ENCODE measurements around the gene USP35. TPM values are rescaled to one million over a fixed set of nuclear protein-coding genes. Genes with fewer than 3 reads are reported as not detected.

Gene USP35
- total RNA-seq, 1 experiment from 2014 or later, result 11.3 TPM

- ChIA-PET POLR2A (interaction anchor here (1.0 kb wide), 1 partner anchor 13 kb away, joined by 3 read pairs; no protein-coding TSS in a partner anchor), CTCF (no interaction called here)
- intact Hi-C loops (cut with micrococcal nuclease; ENCODE audit: unreplicated experiment), result no loop called here
- H3K36me3 Mint-ChIP-seq (ENCODE audit: insufficient read depth, unreplicated experiment), result no peaks in the 10 kb centered on the region
- H3K27me3 ChIP-seq (replicated peaks; ENCODE audit: control insufficient read depth, insufficient read depth, low read length), result no peaks in the 10 kb centered on the region
- no peak for TF ChIP-seq CTCF (IDR thresholded peaks at IDR 0.05; ENCODE audit: insufficient read depth in 1 of 2, low read depth in 1 of 2, low read length in 1 of 2, severe bottlenecking in 1 of 2, unreplicated experiment in 1 of 2)
- DNase-seq, result no peak
- H3K9me3 ChIP-seq, result no peaks in the 10 kb centered on the region
- BruUV-seq (replicated peaks), result no TSS peak
- H3K4me1 ChIP-seq, result peaks cover 19% of the 10 kb centered on the region
- H3K9me3 Mint-ChIP-seq (ENCODE audit: unreplicated experiment), result no peaks in the 10 kb centered on the region
- H3K4me3 ChIP-seq (ENCODE audit: low read depth, low read length), result no peak overlapping the region
- H3K4me3 Mint-ChIP-seq (ENCODE audit: unreplicated experiment), result no peak overlapping the region
- H3K27me3 Mint-ChIP-seq (ENCODE audit: insufficient read depth, unreplicated experiment), result no peaks in the 10 kb centered on the region
- H3K4me1 Mint-ChIP-seq (ENCODE audit: low read depth, unreplicated experiment), result peaks cover 16% of the 10 kb centered on the region
- H3K36me3 ChIP-seq (ENCODE audit: control insufficient read depth, insufficient read depth, low read length), result no peaks in the 10 kb centered on the region
- no peak overlapping the region for H3K27ac Mint-ChIP-seq (ENCODE audit: unreplicated experiment)
Measured at GRCh38 chr11:78151804-78152203, 36.9 kb upstream of the USP35 start.

DNA sequence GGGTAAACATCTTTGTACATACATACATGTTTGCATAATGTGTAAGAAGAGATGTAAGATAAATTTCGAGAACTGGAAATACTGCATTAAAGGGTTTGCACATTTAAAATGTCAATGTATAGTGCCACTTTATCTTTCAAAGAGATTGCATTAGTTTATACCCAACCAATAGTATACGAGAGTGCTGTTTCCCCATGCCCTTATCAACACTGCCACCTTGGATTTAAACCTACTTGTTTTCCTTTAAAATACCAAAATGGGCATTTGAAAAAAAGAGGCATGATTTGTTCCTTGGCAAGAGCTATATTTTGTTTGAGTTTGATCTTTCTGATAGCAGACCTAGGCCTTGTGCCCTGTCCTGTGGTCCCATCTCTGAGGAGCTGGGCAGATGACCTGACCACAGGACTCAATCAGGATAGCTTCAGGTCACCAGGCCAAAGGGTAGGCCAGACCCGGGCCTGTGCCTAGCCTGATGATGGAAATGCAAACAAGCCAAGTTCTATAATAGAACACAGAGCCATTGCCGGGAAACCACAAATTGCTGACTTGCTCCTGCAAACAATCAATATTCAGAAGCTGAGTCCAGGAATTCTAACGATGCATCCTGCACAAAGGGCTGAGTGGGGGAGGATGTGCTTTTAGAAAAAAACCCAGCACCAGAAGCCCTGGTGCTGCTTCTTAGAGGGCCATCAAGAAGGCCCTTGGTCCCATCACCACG is 32.4 kb upstream of the USP35 start:
- TF ChIP-seq CTCF (IDR thresholded peaks at IDR 0.05; ENCODE audit: insufficient read depth in 1 of 2, low read depth in 1 of 2, low read length in 1 of 2, severe bottlenecking in 1 of 2, unreplicated experiment in 1 of 2), result no peak
- intact Hi-C loops (cut with micrococcal nuclease; ENCODE audit: unreplicated experiment), result no loop called here
- ChIA-PET CTCF (no interaction called here), POLR2A (interaction anchor here (1.2 kb wide), 1 partner anchor 17 kb away, joined by 4 read pairs; the partner anchor contains the start of gene ALG8)
- H3K27me3 Mint-ChIP-seq (ENCODE audit: insufficient read depth, unreplicated experiment), result no peaks in the 10 kb centered on the region
- Histone ChIP-seq H3K36me3 (ENCODE audit: control insufficient read depth, insufficient read depth, low read length) (no peaks in the 10 kb centered on the region), H3K27me3 (replicated peaks; ENCODE audit: control insufficient read depth, insufficient read depth, low read length) (no peaks in the 10 kb centered on the region), H3K4me1 (peaks cover under 1% of the 10 kb centered on the region), H3K9me3 (no peaks in the 10 kb centered on the region), H3K4me3 (ENCODE audit: low read depth, low read length) (no peak overlapping the region)
- peak in 1 of 2 experiments; percentile 43 for DNase-seq
- H3K36me3 Mint-ChIP-seq (ENCODE audit: insufficient read depth, unreplicated experiment), result peaks cover 5% of the 10 kb centered on the region
- no peak overlapping the region for H3K27ac Mint-ChIP-seq (ENCODE audit: unreplicated experiment)
- H3K9me3 Mint-ChIP-seq (ENCODE audit: unreplicated experiment), result no peaks in the 10 kb centered on the region
- H3K4me1 Mint-ChIP-seq (ENCODE audit: low read depth, unreplicated experiment), result peaks cover under 1% of the 10 kb centered on the region
- H3K4me3 Mint-ChIP-seq (ENCODE audit: unreplicated experiment), result no peak overlapping the region
- no TSS peak for BruUV-seq (replicated peaks)

- intact Hi-C loops (cut with micrococcal nuclease; ENCODE audit: unreplicated experiment), result no loop called here
- no TSS peak for BruUV-seq (replicated peaks)
- DNase-seq, result no peak
- POLR2A ChIA-PET, result no interaction called here
- no peak overlapping the region for H3K4me3 ChIP-seq (ENCODE audit: low read depth, low read length)
- no peaks in the 10 kb centered on the region for H3K9me3 ChIP-seq
- Mint-ChIP-seq H3K27me3 (ENCODE audit: insufficient read depth, unreplicated experiment) (no peaks in the 10 kb centered on the region), H3K4me3 (ENCODE audit: unreplicated experiment) (no peak overlapping the region), H3K9me3 (ENCODE audit: unreplicated experiment) (no peaks in the 10 kb centered on the region), H3K36me3 (ENCODE audit: insufficient read depth, unreplicated experiment) (peaks cover 5% of the 10 kb centered on the region), H3K27ac (ENCODE audit: unreplicated experiment) (no peak overlapping the region), H3K4me1 (ENCODE audit: low read depth, unreplicated experiment) (no peaks in the 10 kb centered on the region)
- no peaks in the 10 kb centered on the region for H3K4me1 ChIP-seq
- CTCF ChIA-PET, result no interaction called here
- no peaks in the 10 kb centered on the region for H3K36me3 ChIP-seq (ENCODE audit: control insufficient read depth, insufficient read depth, low read length)
- no peaks in the 10 kb centered on the region for H3K27me3 ChIP-seq (replicated peaks; ENCODE audit: control insufficient read depth, insufficient read depth, low read length)
- no peak for TF ChIP-seq CTCF (IDR thresholded peaks at IDR 0.05; ENCODE audit: insufficient read depth in 1 of 2, low read depth in 1 of 2, low read length in 1 of 2, severe bottlenecking in 1 of 2, unreplicated experiment in 1 of 2)
Measured at GRCh38 chr11:78158987-78159652, 29.6 kb upstream of the USP35 start.
